MM.1S (cell line): ENCODE results near the gene MALRD1.

Experiments
- EZH2 ChIP-seq: fragments of 300-600 bp; sonication (generic); optimal IDR thresholded peaks from 2 replicates; pipeline ENCODE3; 2017; ENCODE audit warnings: low read depth, mild to moderate bottlenecking, antibody characterized with exemption, low read length, mixed read lengths
- TF ChIP-seq, protein P1 (sequence below): fragments of 300-600 bp; sonication (generic); IDR thresholded peaks from 2 replicates; pipeline ENCODE4 v1.5.1; 2016; ENCODE audit warnings: antibody characterized with exemption, low read length, mixed read lengths

DNA sequence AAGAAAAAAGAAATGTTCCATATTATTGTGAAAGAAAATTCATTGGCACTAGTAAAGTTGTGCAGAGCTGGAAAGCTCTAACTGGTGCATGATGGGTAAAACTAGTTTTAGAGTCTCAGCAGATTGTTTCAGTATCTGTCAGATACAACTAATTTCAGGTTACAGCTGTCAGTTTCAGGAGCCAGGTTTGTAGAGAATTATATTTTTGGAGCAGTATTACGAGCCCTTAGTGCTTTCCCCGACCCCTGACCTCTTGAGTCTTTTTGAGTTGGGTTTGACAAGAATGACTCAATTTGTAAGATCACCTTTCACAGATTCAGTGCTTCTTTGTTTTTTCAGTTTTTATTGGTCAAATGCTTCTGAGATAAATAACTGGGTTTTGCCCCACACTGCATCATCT lies 401.3 kb downstream of the MALRD1 start:
- no peak for TF ChIP-seq EZH2
- TF ChIP-seq, protein P1, sequence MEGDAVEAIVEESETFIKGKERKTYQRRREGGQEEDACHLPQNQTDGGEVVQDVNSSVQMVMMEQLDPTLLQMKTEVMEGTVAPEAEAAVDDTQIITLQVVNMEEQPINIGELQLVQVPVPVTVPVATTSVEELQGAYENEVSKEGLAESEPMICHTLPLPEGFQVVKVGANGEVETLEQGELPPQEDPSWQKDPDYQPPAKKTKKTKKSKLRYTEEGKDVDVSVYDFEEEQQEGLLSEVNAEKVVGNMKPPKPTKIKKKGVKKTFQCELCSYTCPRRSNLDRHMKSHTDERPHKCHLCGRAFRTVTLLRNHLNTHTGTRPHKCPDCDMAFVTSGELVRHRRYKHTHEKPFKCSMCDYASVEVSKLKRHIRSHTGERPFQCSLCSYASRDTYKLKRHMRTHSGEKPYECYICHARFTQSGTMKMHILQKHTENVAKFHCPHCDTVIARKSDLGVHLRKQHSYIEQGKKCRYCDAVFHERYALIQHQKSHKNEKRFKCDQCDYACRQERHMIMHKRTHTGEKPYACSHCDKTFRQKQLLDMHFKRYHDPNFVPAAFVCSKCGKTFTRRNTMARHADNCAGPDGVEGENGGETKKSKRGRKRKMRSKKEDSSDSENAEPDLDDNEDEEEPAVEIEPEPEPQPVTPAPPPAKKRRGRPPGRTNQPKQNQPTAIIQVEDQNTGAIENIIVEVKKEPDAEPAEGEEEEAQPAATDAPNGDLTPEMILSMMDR = no peak
